Measurements from ENCODE around the gene ZNF605. TPM values are rescaled to one million over a fixed set of nuclear protein-coding genes. Genes with fewer than 3 reads are reported as not detected.
"Not testable (repeated sequence)": the region's sequence is repeated elsewhere in the genome, so short reads cannot be mapped to it uniquely, and the experiment has no call there.

ZNF605 gene
- total and polyA plus RNA-seq, 9 of the 15 experiments (the other 6 are each of a cell fraction or from before 2014, with no cell fraction given), result 0.45 to 1.1 (median 0.68) TPM

- H3K36me3 ChIP-seq (ENCODE audit: control insufficient read depth, insufficient read depth, low read length); POLR2A ChIA-PET; H3K4me1 ChIP-seq (replicated peaks in 1 of 2; ENCODE audit: control insufficient read depth in 2 of 2, insufficient read depth in 2 of 2, low read length in 2 of 2); H3K9ac ChIP-seq (ENCODE audit: insufficient read depth in 1 of 2, low read depth in 2 of 2, low read length in 2 of 2); H3K79me2 ChIP-seq (ENCODE audit: control insufficient read depth, insufficient read depth, low read length); H3K4me2 ChIP-seq (ENCODE audit: insufficient read depth, low read length); H2AFZ ChIP-seq (ENCODE audit: low read depth, low read length); H3K27ac ChIP-seq (ENCODE audit: extremely low read depth, low read depth, low read length); FAIRE-seq; H3K27me3 ChIP-seq (ENCODE audit: control insufficient read depth in 2 of 2, insufficient read depth in 2 of 2, low read length in 2 of 2); in situ Hi-C loops (cut with MboI); ATAC-seq; H3K9me3 ChIP-seq (replicated peaks; ENCODE audit: control insufficient read depth, insufficient read depth, low read depth, low read length); H3K9me1 ChIP-seq (ENCODE audit: control insufficient read depth, insufficient read depth, low read length); H3K4me3 ChIP-seq; H4K20me1 ChIP-seq (replicated peaks; ENCODE audit: control insufficient read depth, insufficient read depth, low read length); BruUV-seq (replicated peaks); CTCF ChIA-PET (ENCODE audit: low intra/inter-chr PET ratio): not testable (repeated sequence)
- intact Hi-C loops (cut with micrococcal nuclease), result loop anchor here (10.0 kb wide), 1 partner anchor 101 kb away; no protein-coding TSS in a partner anchor
- TF ChIP-seq SMC3 (conservative IDR thresholded peaks at IDR 0.05; ENCODE audit: insufficient read depth, low read depth, low read length) (0 out of 2 replicates have a peak, but pooled peaks have one; percentile 40), DEAF1 (CRISPR knock-in tag; IDR thresholded peaks at IDR 0.05) (0 out of 2 replicates have a peak, but pooled peaks have one; percentile 31), RAD21 (CRISPR knock-in tag; conservative IDR thresholded peaks at IDR 0.05 in 1 of 2, IDR thresholded peaks at IDR 0.05 in 1 of 2) (peak; percentile 28 to 81)
- TF ChIP-seq, protein P1, sequence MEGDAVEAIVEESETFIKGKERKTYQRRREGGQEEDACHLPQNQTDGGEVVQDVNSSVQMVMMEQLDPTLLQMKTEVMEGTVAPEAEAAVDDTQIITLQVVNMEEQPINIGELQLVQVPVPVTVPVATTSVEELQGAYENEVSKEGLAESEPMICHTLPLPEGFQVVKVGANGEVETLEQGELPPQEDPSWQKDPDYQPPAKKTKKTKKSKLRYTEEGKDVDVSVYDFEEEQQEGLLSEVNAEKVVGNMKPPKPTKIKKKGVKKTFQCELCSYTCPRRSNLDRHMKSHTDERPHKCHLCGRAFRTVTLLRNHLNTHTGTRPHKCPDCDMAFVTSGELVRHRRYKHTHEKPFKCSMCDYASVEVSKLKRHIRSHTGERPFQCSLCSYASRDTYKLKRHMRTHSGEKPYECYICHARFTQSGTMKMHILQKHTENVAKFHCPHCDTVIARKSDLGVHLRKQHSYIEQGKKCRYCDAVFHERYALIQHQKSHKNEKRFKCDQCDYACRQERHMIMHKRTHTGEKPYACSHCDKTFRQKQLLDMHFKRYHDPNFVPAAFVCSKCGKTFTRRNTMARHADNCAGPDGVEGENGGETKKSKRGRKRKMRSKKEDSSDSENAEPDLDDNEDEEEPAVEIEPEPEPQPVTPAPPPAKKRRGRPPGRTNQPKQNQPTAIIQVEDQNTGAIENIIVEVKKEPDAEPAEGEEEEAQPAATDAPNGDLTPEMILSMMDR (IDR thresholded peaks at IDR 0.05 in 2 of 3, conservative IDR thresholded peaks at IDR 0.05 in 1 of 3; ENCODE audit: insufficient read depth in 2 of 3, low read depth in 1 of 3, low read length in 3 of 3), result peak; percentile 54 to 71 (median 69)
- WGBS (ENCODE audit: insufficient coverage, low coverage, missing lambda C conversion rate), result 0% methylated on average over 8 of the region's 10 CpGs
- peak; percentile 28 to 64 (median 30) for DNase-seq (ENCODE audit: extremely low read depth in 1 of 4, low spot score in 3 of 4)
Measured at GRCh38 chr12:132963947-132964346, 7.8 kb upstream of the ZNF605 start.

- H4K20me1 ChIP-seq (replicated peaks; ENCODE audit: control insufficient read depth, insufficient read depth, low read length); H3K9me1 ChIP-seq (ENCODE audit: control insufficient read depth, insufficient read depth, low read length); BruUV-seq (replicated peaks); POLR2A ChIA-PET; H3K4me1 ChIP-seq (replicated peaks in 1 of 2; ENCODE audit: control insufficient read depth in 2 of 2, insufficient read depth in 2 of 2, low read length in 2 of 2); CTCF ChIA-PET (ENCODE audit: low intra/inter-chr PET ratio); H3K9me3 ChIP-seq (replicated peaks; ENCODE audit: control insufficient read depth, insufficient read depth, low read depth, low read length); FAIRE-seq; H3K9ac ChIP-seq (ENCODE audit: insufficient read depth in 1 of 2, low read depth in 2 of 2, low read length in 2 of 2); H3K79me2 ChIP-seq (ENCODE audit: control insufficient read depth, insufficient read depth, low read length); DNase-seq (ENCODE audit: extremely low read depth in 1 of 4, low spot score in 3 of 4); ATAC-seq; H3K27me3 ChIP-seq (ENCODE audit: control insufficient read depth in 2 of 2, insufficient read depth in 2 of 2, low read length in 2 of 2); in situ Hi-C loops (cut with MboI); H3K27ac ChIP-seq (ENCODE audit: extremely low read depth, low read depth, low read length); H3K4me2 ChIP-seq (ENCODE audit: insufficient read depth, low read length); H3K36me3 ChIP-seq (ENCODE audit: control insufficient read depth, insufficient read depth, low read length); H2AFZ ChIP-seq (ENCODE audit: low read depth, low read length); H3K4me3 ChIP-seq: not testable (repeated sequence)
- intact Hi-C loops (cut with micrococcal nuclease), result loop anchor here (10.0 kb wide), 1 partner anchor 103 kb away; no protein-coding TSS in a partner anchor
- WGBS (ENCODE audit: insufficient coverage, low coverage, missing lambda C conversion rate), result 15% methylated on average over 14 of the region's 14 CpGs
Measured at GRCh38 chr12:132961790-132962189, 5.7 kb upstream of the ZNF605 start.
